T-cell (primary cell): ENCODE measurements around the gene ILKAP. TPM values are rescaled to one million over a fixed set of nuclear protein-coding genes. Genes with fewer than 3 reads are reported as not detected.

ENCODE experiments used
- ATAC-seq, 4 experiments: fragments of 200-7000 bp in 3 of 4; fragments of 150-1000 bp in 1 of 4; cut with Tn5 transposase; replicated peaks in 1 of 4; 1 replicate in 3 of 4; 2 replicates in 1 of 4; pipeline ENCODE4 v1.10.0; 2021; ENCODE audit warnings: moderate library complexity in 3 of 4, mild to moderate bottlenecking in 2 of 4, moderate number of reproducible peaks in 1 of 4
- CTCF ChIA-PET, 2 donors: fragments of 300-600 bp; sonication (Branson Sonifier 250); formaldehyde crosslinking; loops; one replicate each; lab custom pipeline; 2022; ENCODE audit warnings: antibody characterized with exemption in 2 of 2; lab: Charles Lee
- POLR2A ChIA-PET, 2 donors: fragments of 300-600 bp; sonication (Branson Sonifier 250); formaldehyde crosslinking; loops; one replicate each; lab custom pipeline; 2022; ENCODE audit warnings: antibody characterized with exemption in 2 of 2; lab: Charles Lee
- DNase-seq, 35 experiments: peaks; one replicate each; pipeline versions ENCODE4 v3.0.0 to v3.0.0-alpha.2; 2013 to 2023
- H3K27ac ChIP-seq: one replicate; pipeline ENCODE4 v1.5.1; 2013; ENCODE audit warnings: low read length
- H3K27me3 ChIP-seq, 2 experiments: replicated peaks in 1 of 2; 1 replicate in 1 of 2; 2 replicates in 1 of 2; pipeline versions ENCODE4 v1.6.1 to v1.7.0; 2013; ENCODE audit warnings: low read length in 1 of 2, mixed read lengths in 1 of 2; ENCODE audit not compliant: control insufficient read depth in 2 of 2, insufficient read depth in 2 of 2; ENCODE audit errors: extremely low read depth in 1 of 2
- H3K36me3 ChIP-seq, 2 donors: 1 replicate in 1 of 2; 2 replicates in 1 of 2; pipeline versions ENCODE4 v1.6.1 to v1.7.0; 2013; ENCODE audit warnings: low read length in 1 of 2; ENCODE audit not compliant: control insufficient read depth in 2 of 2, insufficient read depth in 1 of 2; ENCODE audit errors: extremely low read depth in 1 of 2
- H3K4me1 ChIP-seq, 2 experiments: 1 replicate in 1 of 2; 2 replicates in 1 of 2; pipeline versions ENCODE4 v1.6.1 to v1.7.0; 2013; ENCODE audit warnings: low read length in 2 of 2, mixed read lengths in 1 of 2; ENCODE audit not compliant: insufficient read depth in 2 of 2, control insufficient read depth in 1 of 2; ENCODE audit errors: extremely low read depth in 1 of 2
- H3K4me3 ChIP-seq, 2 donors: 1 replicate in 1 of 2; 2 replicates in 1 of 2; pipeline versions ENCODE4 v1.5.1 to v1.7.0; 2013; ENCODE audit warnings: mild to moderate bottlenecking in 2 of 2, low read length in 1 of 2, moderate library complexity in 1 of 2; ENCODE audit not compliant: control insufficient read depth in 1 of 2; ENCODE audit errors: extremely low read depth in 1 of 2
- H3K9me3 ChIP-seq: 2 replicates; pipeline ENCODE4 v1.7.0; 2013
- H3K27ac Mint-ChIP-seq, 2 donors: one replicate each; pipeline ENCODE4 v1.8.0; 2020 to 2021; ENCODE audit warnings: mild to moderate bottlenecking in 2 of 2, mixed read lengths in 2 of 2
- H3K27me3 Mint-ChIP-seq, 2 donors: one replicate each; pipeline ENCODE4 v1.8.0; 2021 to 2022; ENCODE audit warnings: mixed read lengths in 2 of 2
- H3K36me3 Mint-ChIP-seq: one replicate; pipeline ENCODE4 v1.8.0; 2021; ENCODE audit warnings: mixed read lengths
- H3K4me1 Mint-ChIP-seq, 3 donors: one replicate each; pipeline ENCODE4 v1.8.0; 2020 to 2022; ENCODE audit warnings: mixed read lengths in 3 of 3, mild to moderate bottlenecking in 1 of 3
- H3K4me3 Mint-ChIP-seq, 3 donors: one replicate each; pipeline ENCODE4 v1.8.0; 2020 to 2022; ENCODE audit warnings: mild to moderate bottlenecking in 3 of 3, mixed read lengths in 3 of 3, moderate library complexity in 3 of 3
- H3K9me3 Mint-ChIP-seq, 3 donors: one replicate each; pipeline ENCODE4 v1.8.0; 2020 to 2022; ENCODE audit warnings: mixed read lengths in 3 of 3
- WGBS: methylation state at CpG from one replicate; pipeline ENCODE4 v1.1.5; 2013; ENCODE audit warnings: missing lambda C conversion rate; ENCODE audit not compliant: insufficient coverage; 5-methylcytosine and 5-hydroxymethylcytosine counted together
- total RNA-seq, 35 experiments: library from RNA in 6 of 35; stranded (reverse) in 6 of 35; fragments of 120-200 nt in 1 of 35; gene quantifications; one replicate each; pipeline versions ENCODE4 v1.2.1 to v1.2.4 and lab custom pipeline; 2013 to 2026

Gene ILKAP
- total RNA-seq, 5 donors from 2014 or later (not counting 1 experiment from before 2014, with no cell fraction given): 72.8 to 120 (median 76.3) TPM

- no peaks in the 10 kb centered on the region for H3K36me3 ChIP-seq
- DNase-seq: no peak
- no peak for ATAC-seq
These were observed 82.8 kb downstream of the ILKAP start for GRCh38 chr2:238120463-238121298.

More at GRCh38 chr2:238120463-238121298, 82.8 kb downstream of the ILKAP start:
- no peak overlapping the region for H3K27ac ChIP-seq
- 61% methylated on average over 26 of the region's 30 CpGs for WGBS
- Mint-ChIP-seq H3K4me3 (no peak overlapping the region), H3K9me3 (no peaks in the 10 kb centered on the region), H3K27me3 (peaks cover 0 to 11% of the 10 kb centered on the region in 2 donors), H3K4me1 (no peaks in the 10 kb centered on the region), H3K36me3 (no peaks in the 10 kb centered on the region), H3K27ac (no peak overlapping the region)
- ChIA-PET POLR2A (interaction anchor here in 1 of 2 donors (0.6 kb wide), 1 partner anchor 433 kb away, joined by 4 read pairs; no protein-coding TSS in a partner anchor), CTCF (no interaction called here)
- H3K9me3 ChIP-seq: no peaks in the 10 kb centered on the region
- no peaks in the 10 kb centered on the region for H3K4me1 ChIP-seq
- H3K4me3 ChIP-seq: no peak overlapping the region
- H3K27me3 ChIP-seq: peaks cover 0 to 46% of the 10 kb centered on the region in 2 experiments

Other genes with a start within 250 kb of the ILKAP start
- gene UBE2F, start 236.7 kb downstream of the ILKAP start, total RNA-seq: 10 to 100 TPM; 35.1 to 53.6 (median 37.3) TPM
- gene SCLY, start 142.7 kb downstream of the ILKAP start, total RNA-seq: 10 to 100 TPM; 19.2 to 30.0 (median 25.2) TPM
- gene ESPNL, start 103.4 kb downstream of the ILKAP start, total RNA-seq: under 1 TPM in 3 of 5 donors, not detected in 2; 0.10 to 0.44 (median 0.25) TPM
- not detected for gene KLHL30, start 65.0 kb downstream of the ILKAP start, total RNA-seq
- not detected for gene ERFE, start 44.7 kb downstream of the ILKAP start, total RNA-seq
- gene HES6, start 36.3 kb upstream of the ILKAP start, total RNA-seq: 1 to 10 TPM; 1.7 to 3.6 (median 2.7) TPM
- gene PER2, start 84.9 kb upstream of the ILKAP start, total RNA-seq: 10 to 100 TPM in 4 of 5 donors, 1 to 10 TPM in 1; 9.3 to 24.5 (median 13.0) TPM
- 10 to 100 TPM in 3 of 5 donors, 1 to 10 TPM in 2; 6.3 to 12.1 (median 11.8) TPM for gene TRAF3IP1, start 116.8 kb upstream of the ILKAP start, total RNA-seq
- 10 to 100 TPM; 28.6 to 44.1 (median 42.3) TPM for gene ASB1, start 223.2 kb upstream of the ILKAP start, total RNA-seq